ENCODE data around the gene MBNL3. TPM values are rescaled to one million over a fixed set of nuclear protein-coding genes. Genes with fewer than 3 reads are reported as not detected.

MBNL3 gene
- total RNA-seq, 1 experiment from 2014 or later = 2.6 TPM

DNA sequence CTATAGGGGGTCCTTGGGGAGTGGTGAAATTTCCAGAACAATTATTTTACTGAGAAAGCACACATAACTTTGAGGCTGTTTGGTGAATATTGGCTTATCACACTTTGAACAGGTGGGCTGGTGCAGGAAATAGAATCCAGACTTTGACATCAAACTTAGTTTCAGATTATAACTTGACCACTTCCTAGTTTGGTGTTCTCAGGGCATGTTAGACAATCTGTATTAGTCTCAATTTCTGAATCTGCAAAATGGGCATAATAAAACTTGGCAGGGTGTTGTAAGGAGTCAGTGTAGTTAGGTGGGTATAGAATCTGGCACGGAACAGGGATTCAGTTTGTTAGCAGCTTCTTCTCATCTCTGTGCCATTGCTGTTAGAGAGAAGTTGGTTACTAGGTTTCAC lies 43.3 kb upstream of the MBNL3 start:
- no peaks in the 10 kb centered on the region for H3K9me3 ChIP-seq (ENCODE audit: control insufficient read depth, low read depth, low read length)
- H3T11ph ChIP-seq (ENCODE audit: low read length) = no peak overlapping the region
- no peak overlapping the region for H4K8ac ChIP-seq (replicated peaks; ENCODE audit: insufficient read length, low read depth, low read length)
- no peak overlapping the region for H3K23ac ChIP-seq (ENCODE audit: insufficient read length, low read depth, low read length)
- H2BK5ac ChIP-seq (ENCODE audit: insufficient read length, low read length) = no peak overlapping the region
- H2BK12ac ChIP-seq (ENCODE audit: insufficient read length, low read depth, low read length) = no peak overlapping the region
- H4K20me1 ChIP-seq (ENCODE audit: control insufficient read depth, insufficient read depth, insufficient read length) = no peaks in the 10 kb centered on the region
- H3K27me3 ChIP-seq (ENCODE audit: insufficient read depth, low read length) = no peaks in the 10 kb centered on the region
- no peak overlapping the region for H3K4ac ChIP-seq (ENCODE audit: low read depth, low read length)
- WGBS (ENCODE audit: extremely low coverage, insufficient read length, low lambda C conversion rate) = no CpG with 5 or more reads among the region's 1 CpG
- H3K4me1 ChIP-seq (ENCODE audit: insufficient read depth, low read length) = no peaks in the 10 kb centered on the region
- no peak overlapping the region for H3K56ac ChIP-seq (ENCODE audit: insufficient read length, low read depth, low read length)
- H2AK5ac ChIP-seq (ENCODE audit: insufficient read length, low read length) = no peak overlapping the region
- H3K27ac ChIP-seq (ENCODE audit: insufficient read length, low read depth, low read length) = no peak overlapping the region
- H3K4me2 ChIP-seq (ENCODE audit: insufficient read depth, insufficient read length, low read length) = no peak overlapping the region
- no peak overlapping the region for H3K14ac ChIP-seq (ENCODE audit: insufficient read depth, low read length)
- Mint-ChIP-seq H3K27me3 (ENCODE audit: low read depth) (peaks cover 26% of the 10 kb centered on the region), H3K4me3 (no peak overlapping the region), H3K9me3 (no peaks in the 10 kb centered on the region), H3K36me3 (ENCODE audit: insufficient read depth in 1 of 3, low read depth in 3 of 3) (no peaks in the 10 kb centered on the region), H3K27ac (no peak overlapping the region), H3K4me1 (no peaks in the 10 kb centered on the region)
- no peak overlapping the region for H2BK120ac ChIP-seq (ENCODE audit: low read depth, low read length, poor library complexity, severe bottlenecking)
- H3K79me1 ChIP-seq (ENCODE audit: insufficient read depth, low read depth, low read length, poor library complexity, severe bottlenecking) = no peaks in the 10 kb centered on the region
- DNase-seq = no peak
- no peaks in the 10 kb centered on the region; the same call in 1 of the 2 replicates for H3K79me2 ChIP-seq (ENCODE audit: insufficient read depth, low read length)
- no peak overlapping the region for H3K18ac ChIP-seq (ENCODE audit: insufficient read length, low read depth, low read length)
- no peak overlapping the region for H3K9ac ChIP-seq (ENCODE audit: extremely low read depth, insufficient read length, low read length)
- H2BK20ac ChIP-seq (ENCODE audit: low read depth, low read length, poor library complexity, severe bottlenecking) = no peak overlapping the region
- H3K23me2 ChIP-seq (ENCODE audit: insufficient read length, low read depth, low read length, poor library complexity, severe bottlenecking) = no peaks in the 10 kb centered on the region
- H2BK15ac ChIP-seq (ENCODE audit: low read depth, low read length) = no peak overlapping the region
- H2AFZ ChIP-seq (ENCODE audit: low read length) = no peak overlapping the region
- no peak overlapping the region for H4K5ac ChIP-seq (ENCODE audit: insufficient read length, low read depth, low read length)
- no peak overlapping the region for H4K91ac ChIP-seq (ENCODE audit: insufficient read length, low read depth, low read length)
- TF ChIP-seq, protein P1, sequence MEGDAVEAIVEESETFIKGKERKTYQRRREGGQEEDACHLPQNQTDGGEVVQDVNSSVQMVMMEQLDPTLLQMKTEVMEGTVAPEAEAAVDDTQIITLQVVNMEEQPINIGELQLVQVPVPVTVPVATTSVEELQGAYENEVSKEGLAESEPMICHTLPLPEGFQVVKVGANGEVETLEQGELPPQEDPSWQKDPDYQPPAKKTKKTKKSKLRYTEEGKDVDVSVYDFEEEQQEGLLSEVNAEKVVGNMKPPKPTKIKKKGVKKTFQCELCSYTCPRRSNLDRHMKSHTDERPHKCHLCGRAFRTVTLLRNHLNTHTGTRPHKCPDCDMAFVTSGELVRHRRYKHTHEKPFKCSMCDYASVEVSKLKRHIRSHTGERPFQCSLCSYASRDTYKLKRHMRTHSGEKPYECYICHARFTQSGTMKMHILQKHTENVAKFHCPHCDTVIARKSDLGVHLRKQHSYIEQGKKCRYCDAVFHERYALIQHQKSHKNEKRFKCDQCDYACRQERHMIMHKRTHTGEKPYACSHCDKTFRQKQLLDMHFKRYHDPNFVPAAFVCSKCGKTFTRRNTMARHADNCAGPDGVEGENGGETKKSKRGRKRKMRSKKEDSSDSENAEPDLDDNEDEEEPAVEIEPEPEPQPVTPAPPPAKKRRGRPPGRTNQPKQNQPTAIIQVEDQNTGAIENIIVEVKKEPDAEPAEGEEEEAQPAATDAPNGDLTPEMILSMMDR (conservative IDR thresholded peaks at IDR 0.05) = no peak
